CD4-positive, alpha-beta T cell (primary cell): ENCODE measurements around the gene EEF1AKMT3. TPM values are rescaled to one million over a fixed set of nuclear protein-coding genes. Genes with fewer than 3 reads are reported as not detected.
A peak's percentile ranks its signal among the peaks of the same experiment; 100 is the strongest.

Experiments used
- ATAC-seq: fragments of 200-7000 bp; cut with Tn5 transposase; one replicate; pipeline ENCODE4 v1.10.0; 2022; ENCODE audit warnings: mild to moderate bottlenecking; ENCODE audit not compliant: poor library complexity
- CTCF ChIA-PET: fragments of 350-600 bp; sonication (Branson Sonifier 250); formaldehyde crosslinking; loops from one replicate; lab custom pipeline; 2021; ENCODE audit warnings: antibody characterized with exemption, inconsistent platforms; lab: Charles Lee
- POLR2A ChIA-PET: fragments of 350-600 bp; sonication (Branson Sonifier 250); formaldehyde crosslinking; loops from one replicate; lab custom pipeline; 2021; ENCODE audit warnings: antibody characterized with exemption, inconsistent platforms; lab: Charles Lee
- DNase-seq, 14 experiments: peaks; one replicate each; pipeline ENCODE4 v3.0.0-alpha.2; 2013 to 2020; ENCODE audit warnings: mixed read lengths in 2 of 14
- H3K27ac ChIP-seq, 2 donors: one replicate each; pipeline versions ENCODE4 v1.5.1 to v1.7.0; 2013; ENCODE audit warnings: low read length in 2 of 2, low read depth in 1 of 2, mild to moderate bottlenecking in 1 of 2
- H3K27me3 ChIP-seq, 2 experiments: 1 replicate in 1 of 2; 2 replicates in 1 of 2; pipeline versions ENCODE4 v1.6.1 to v1.7.0; 2013; ENCODE audit warnings: low read length in 2 of 2, control low read depth in 1 of 2, mild to moderate bottlenecking in 1 of 2, moderate library complexity in 1 of 2; ENCODE audit not compliant: insufficient read depth in 2 of 2, control insufficient read depth in 1 of 2
- H3K36me3 ChIP-seq: one replicate; pipeline ENCODE4 v1.6.1; 2013; ENCODE audit warnings: low read length, control low read depth; ENCODE audit not compliant: insufficient read depth
- H3K4me1 ChIP-seq: one replicate; pipeline ENCODE4 v1.6.1; 2013; ENCODE audit warnings: low read length, control low read depth; ENCODE audit not compliant: insufficient read depth
- H3K4me3 ChIP-seq: one replicate; pipeline ENCODE4 v1.5.1; 2013; ENCODE audit warnings: mild to moderate bottlenecking, low read length, moderate library complexity
- H3K9me3 ChIP-seq, 2 experiments: 1 replicate in 1 of 2; 2 replicates in 1 of 2; pipeline versions ENCODE4 v1.6.1 to v1.7.0; 2013; ENCODE audit warnings: low read length in 2 of 2, mild to moderate bottlenecking in 2 of 2, control low read depth in 1 of 2, moderate library complexity in 1 of 2; ENCODE audit not compliant: control insufficient read depth in 1 of 2, insufficient read depth in 1 of 2
- H3K27ac Mint-ChIP-seq: one replicate; pipeline ENCODE4 v1.8.0; 2020; ENCODE audit warnings: mixed read lengths
- H3K27me3 Mint-ChIP-seq: one replicate; pipeline ENCODE4 v1.8.0; 2021; ENCODE audit warnings: mixed read lengths
- H3K36me3 Mint-ChIP-seq: one replicate; pipeline ENCODE4 v1.8.0; 2021; ENCODE audit warnings: low read depth, mixed read lengths
- H3K4me1 Mint-ChIP-seq: one replicate; pipeline ENCODE4 v1.8.0; 2021; ENCODE audit warnings: low read depth, mixed read lengths
- H3K4me3 Mint-ChIP-seq: one replicate; pipeline ENCODE4 v1.8.0; 2020; ENCODE audit warnings: mild to moderate bottlenecking, mixed read lengths
- H3K9me3 Mint-ChIP-seq: one replicate; pipeline ENCODE4 v1.8.0; 2020; ENCODE audit warnings: mixed read lengths
- CTCF ChIP-seq: fragments of 200-600 bp; IDR thresholded peaks from one replicate; pipeline ENCODE4 v1.8.0; 2022; ENCODE audit warnings: antibody characterized with exemption, mild to moderate bottlenecking
- intact Hi-C, 2 experiments: fragments of 100-400 bp; cut with DNase I in 1 of 2; cut with micrococcal nuclease in 1 of 2; formaldehyde crosslinking; loops; one replicate each; pipeline versions ENCODE4 v1.15.1 to v1.9.0; 2023 to 2025; cut with DNase I, micrococcal nuclease
- total RNA-seq, 174 experiments: library from RNA in 2 of 174; stranded (reverse) in 2 of 174; gene quantifications; one replicate each; pipeline ENCODE4 v1.2.3 and lab custom pipeline; 2021 to 2026

EEF1AKMT3 gene
- total RNA-seq, 2 experiments from 2014 or later: 1.1 to 1.4 TPM

GRCh38 chr12:57733928-57734327 lies 38.5 kb upstream of the EEF1AKMT3 start:
- CTCF ChIA-PET: no interaction called here
- POLR2A ChIA-PET: no interaction called here
- Mint-ChIP-seq H3K9me3 (no peaks in the 10 kb centered on the region), H3K36me3 (peaks cover 79% of the 10 kb centered on the region), H3K27me3 (no peaks in the 10 kb centered on the region), H3K4me1 (peaks cover 23% of the 10 kb centered on the region), H3K4me3 (no peak overlapping the region), H3K27ac (no peak overlapping the region)
- H3K4me3 ChIP-seq: no peak overlapping the region
- no peak overlapping the region for H3K27ac ChIP-seq
- H3K9me3 ChIP-seq: no peaks in the 10 kb centered on the region
- no peak for DNase-seq
- peaks cover 87% of the 10 kb centered on the region for H3K36me3 ChIP-seq
- TF ChIP-seq CTCF: no peak
- H3K4me1 ChIP-seq: peaks cover 20% of the 10 kb centered on the region
- no peak for ATAC-seq
- no peaks in the 10 kb centered on the region for H3K27me3 ChIP-seq
- intact Hi-C loops: no loop called here

DNA sequence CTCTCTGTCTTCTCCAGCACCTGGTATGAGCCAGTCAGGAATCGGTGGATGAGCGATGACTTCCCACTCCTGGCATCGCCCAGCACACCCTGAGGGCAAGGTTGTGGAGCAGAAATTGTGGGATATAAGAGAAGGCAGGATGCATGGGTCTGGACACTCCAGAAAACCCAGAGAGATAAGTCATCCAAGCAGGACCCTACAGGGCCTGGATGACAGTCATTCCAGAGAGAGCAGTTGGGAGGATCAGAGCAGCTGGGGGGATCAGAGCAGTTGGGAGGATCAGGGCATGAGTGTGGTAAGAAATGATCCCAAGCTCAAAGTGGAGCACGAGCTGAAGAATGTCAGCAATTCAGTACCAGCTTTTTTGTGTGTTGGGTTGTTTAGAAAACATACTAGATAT lies 37.8 kb upstream of the EEF1AKMT3 start:
- DNase-seq: no peak
- ChIA-PET CTCF (no interaction called here), POLR2A (interaction anchor here (1.4 kb wide), 1 partner anchor 10 kb away, joined by 4 read pairs; the partner anchor contains the start of gene TSPAN31)
- peaks cover 79% of the 10 kb centered on the region for H3K36me3 Mint-ChIP-seq
- no peak for TF ChIP-seq CTCF
- H3K27ac Mint-ChIP-seq: peak overlapping the region; percentile 65
- H3K4me1 Mint-ChIP-seq: peaks cover 29% of the 10 kb centered on the region
- peaks cover 26% of the 10 kb centered on the region for H3K4me1 ChIP-seq
- peaks cover 89% of the 10 kb centered on the region for H3K36me3 ChIP-seq
- H3K9me3 Mint-ChIP-seq: no peaks in the 10 kb centered on the region
- no peak for ATAC-seq
- no peak overlapping the region for H3K4me3 ChIP-seq
- no peaks in the 10 kb centered on the region for H3K27me3 Mint-ChIP-seq
- no peaks in the 10 kb centered on the region for H3K27me3 ChIP-seq
- H3K9me3 ChIP-seq: no peaks in the 10 kb centered on the region
- H3K27ac ChIP-seq: no peak overlapping the region
- H3K4me3 Mint-ChIP-seq: no peak overlapping the region
- intact Hi-C loops: no loop called here

DNA sequence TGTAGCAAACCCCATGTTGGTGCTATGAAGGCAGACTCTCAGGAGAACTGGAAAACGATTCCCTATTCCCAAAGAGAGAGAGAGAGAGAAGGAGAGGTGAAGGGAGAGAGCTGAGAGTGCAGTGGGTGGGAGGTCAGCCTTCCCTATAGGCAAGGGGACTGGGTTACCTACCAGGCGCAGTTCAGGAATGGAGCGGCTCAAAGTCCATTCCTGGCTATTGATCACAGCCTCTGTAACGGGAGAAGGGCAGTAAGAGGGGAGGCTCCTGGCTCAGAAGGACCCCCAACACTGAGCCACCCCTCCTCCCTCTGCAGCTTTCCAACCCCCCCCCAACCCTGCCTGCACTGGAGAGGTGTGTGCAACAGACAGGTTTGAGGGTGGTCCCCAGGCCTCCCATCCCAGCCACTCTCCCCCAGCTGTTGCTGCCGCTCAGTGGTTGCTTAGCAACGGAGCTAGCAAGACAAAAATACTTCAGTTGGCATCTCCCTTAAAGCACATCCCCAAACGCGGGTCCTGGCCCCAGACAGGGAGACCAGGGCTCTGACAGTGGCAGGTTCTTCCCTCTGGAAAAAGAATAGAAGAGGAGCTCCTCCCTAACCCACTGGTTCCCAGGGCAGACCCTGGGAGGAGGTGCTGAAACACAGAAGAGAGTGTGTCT lies 37.1 kb upstream of the EEF1AKMT3 start:
- H3K36me3 Mint-ChIP-seq: peaks cover 72% of the 10 kb centered on the region
- no peak overlapping the region for H3K4me3 Mint-ChIP-seq
- no peak for TF ChIP-seq CTCF
- H3K27me3 Mint-ChIP-seq: no peaks in the 10 kb centered on the region
- peak overlapping the region; percentile 65 for H3K27ac Mint-ChIP-seq
- DNase-seq (no peak), ATAC-seq (no peak)
- Histone ChIP-seq H3K4me1 (peaks cover 34% of the 10 kb centered on the region), H3K27ac (peak overlapping the region in 1 of 2 donors; percentile 30), H3K9me3 (no peaks in the 10 kb centered on the region), H3K27me3 (no peaks in the 10 kb centered on the region), H3K36me3 (peaks cover 88% of the 10 kb centered on the region), H3K4me3 (no peak overlapping the region)
- intact Hi-C loops: loop anchor here in 1 of 2 experiments (5.0 kb wide), 1 partner anchor 38 kb away; no protein-coding TSS in a partner anchor
- no peaks in the 10 kb centered on the region for H3K9me3 Mint-ChIP-seq
- ChIA-PET POLR2A (interaction anchor here (1.4 kb wide), 1 partner anchor 9 kb away, joined by 4 read pairs; the partner anchor contains the start of gene TSPAN31), CTCF (no interaction called here)
- H3K4me1 Mint-ChIP-seq: peaks cover 34% of the 10 kb centered on the region
